Measurements from ENCODE around the gene ZBTB7B.

The ZBTB7B gene

DNA sequence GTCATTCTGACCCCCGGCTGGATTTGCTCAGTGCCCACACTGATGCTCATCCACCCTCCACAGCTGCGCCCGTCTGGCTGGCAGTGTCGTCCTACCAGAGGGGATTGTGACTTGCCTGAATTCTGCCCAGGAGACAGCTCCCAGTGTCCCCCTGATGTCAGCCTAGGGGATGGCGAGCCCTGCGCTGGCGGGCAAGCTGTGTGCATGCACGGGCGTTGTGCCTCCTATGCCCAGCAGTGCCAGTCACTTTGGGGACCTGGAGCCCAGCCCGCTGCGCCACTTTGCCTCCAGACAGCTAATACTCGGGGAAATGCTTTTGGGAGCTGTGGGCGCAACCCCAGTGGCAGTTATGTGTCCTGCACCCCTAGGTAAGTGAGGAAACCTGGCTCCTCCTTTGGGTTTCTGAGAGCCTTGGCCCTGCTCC lies 55.2 kb downstream of the ZBTB7B start:
- no peak for DNase-seq (ENCODE audit: low read depth)
- H3K4me3 ChIP-seq (ENCODE audit: control insufficient read depth, low read depth, low read length), result no peak overlapping the region
- TF ChIP-seq, protein P1, sequence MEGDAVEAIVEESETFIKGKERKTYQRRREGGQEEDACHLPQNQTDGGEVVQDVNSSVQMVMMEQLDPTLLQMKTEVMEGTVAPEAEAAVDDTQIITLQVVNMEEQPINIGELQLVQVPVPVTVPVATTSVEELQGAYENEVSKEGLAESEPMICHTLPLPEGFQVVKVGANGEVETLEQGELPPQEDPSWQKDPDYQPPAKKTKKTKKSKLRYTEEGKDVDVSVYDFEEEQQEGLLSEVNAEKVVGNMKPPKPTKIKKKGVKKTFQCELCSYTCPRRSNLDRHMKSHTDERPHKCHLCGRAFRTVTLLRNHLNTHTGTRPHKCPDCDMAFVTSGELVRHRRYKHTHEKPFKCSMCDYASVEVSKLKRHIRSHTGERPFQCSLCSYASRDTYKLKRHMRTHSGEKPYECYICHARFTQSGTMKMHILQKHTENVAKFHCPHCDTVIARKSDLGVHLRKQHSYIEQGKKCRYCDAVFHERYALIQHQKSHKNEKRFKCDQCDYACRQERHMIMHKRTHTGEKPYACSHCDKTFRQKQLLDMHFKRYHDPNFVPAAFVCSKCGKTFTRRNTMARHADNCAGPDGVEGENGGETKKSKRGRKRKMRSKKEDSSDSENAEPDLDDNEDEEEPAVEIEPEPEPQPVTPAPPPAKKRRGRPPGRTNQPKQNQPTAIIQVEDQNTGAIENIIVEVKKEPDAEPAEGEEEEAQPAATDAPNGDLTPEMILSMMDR (conservative IDR thresholded peaks at IDR 0.05; ENCODE audit: control insufficient read depth, insufficient read depth, low read depth, low read length), result no peak

DNA sequence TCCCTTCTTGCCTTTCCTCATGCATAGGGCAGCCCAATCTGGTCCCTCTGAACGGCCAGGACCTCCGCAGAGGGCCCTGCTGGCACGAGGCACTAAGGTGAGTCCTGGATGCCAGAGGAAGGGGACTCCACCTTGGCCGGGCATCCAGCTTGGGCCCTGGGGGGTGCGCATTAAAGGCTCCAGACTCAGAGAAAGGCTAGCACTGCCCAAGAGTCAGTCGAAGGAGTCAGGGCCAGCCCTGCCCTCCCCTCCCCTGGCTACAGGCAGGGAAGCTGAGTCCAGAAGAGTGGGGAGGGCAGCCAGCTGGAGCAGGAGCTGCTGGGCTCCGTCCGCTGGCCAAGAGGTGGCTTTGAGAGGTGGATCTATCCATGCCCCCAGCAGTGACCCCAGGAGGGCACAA lies 58.1 kb downstream of the ZBTB7B start:
- DNase-seq (ENCODE audit: low read depth), result no peak
- TF ChIP-seq, protein P1 (conservative IDR thresholded peaks at IDR 0.05; ENCODE audit: control insufficient read depth, insufficient read depth, low read depth, low read length), result no peak
- no peak overlapping the region for H3K4me3 ChIP-seq (ENCODE audit: control insufficient read depth, low read depth, low read length)

DNA sequence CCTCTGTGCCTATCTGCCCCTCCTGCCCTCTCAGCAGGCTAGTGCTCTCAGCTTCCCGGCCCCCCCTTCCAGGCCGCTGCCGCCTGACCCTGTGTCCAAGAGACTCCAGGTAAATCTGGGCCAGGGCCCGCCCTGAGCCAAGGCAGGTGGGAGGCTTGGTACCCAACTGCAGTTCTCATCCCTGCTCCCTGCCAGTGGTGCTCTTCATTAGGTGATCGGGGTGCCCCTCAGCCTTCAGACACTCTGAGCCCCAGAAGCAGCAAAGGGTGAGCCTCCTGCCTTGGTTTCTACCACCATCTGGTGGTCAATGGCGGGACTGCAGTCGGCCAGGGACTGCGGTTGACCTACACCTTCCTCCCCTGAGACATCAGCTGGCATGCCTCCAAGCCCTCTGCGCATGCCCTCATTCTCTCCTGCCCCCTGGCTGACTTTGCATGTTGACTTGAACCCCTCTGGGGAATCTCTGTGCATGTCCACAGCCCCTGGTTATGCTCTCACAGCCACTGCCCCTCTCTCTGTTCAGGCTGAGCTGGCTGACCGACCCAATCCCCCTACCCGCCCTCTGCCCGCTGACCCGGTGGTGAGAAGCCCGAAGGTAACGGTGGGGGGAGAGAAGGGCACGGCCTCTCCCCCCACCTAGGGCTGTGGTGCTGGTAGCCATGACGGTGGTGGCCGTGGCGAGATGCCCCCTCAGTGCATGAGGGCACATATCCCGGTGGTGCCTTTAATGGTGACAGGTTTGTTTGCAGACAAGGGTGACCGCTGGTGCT lies 59.0 kb downstream of the ZBTB7B start:
- TF ChIP-seq, protein P1 (conservative IDR thresholded peaks at IDR 0.05; ENCODE audit: control insufficient read depth, insufficient read depth, low read depth, low read length), result peak; percentile 96
- peak; percentile 85 for DNase-seq (ENCODE audit: low read depth)
- no peak overlapping the region for H3K4me3 ChIP-seq (ENCODE audit: control insufficient read depth, low read depth, low read length)

DNA sequence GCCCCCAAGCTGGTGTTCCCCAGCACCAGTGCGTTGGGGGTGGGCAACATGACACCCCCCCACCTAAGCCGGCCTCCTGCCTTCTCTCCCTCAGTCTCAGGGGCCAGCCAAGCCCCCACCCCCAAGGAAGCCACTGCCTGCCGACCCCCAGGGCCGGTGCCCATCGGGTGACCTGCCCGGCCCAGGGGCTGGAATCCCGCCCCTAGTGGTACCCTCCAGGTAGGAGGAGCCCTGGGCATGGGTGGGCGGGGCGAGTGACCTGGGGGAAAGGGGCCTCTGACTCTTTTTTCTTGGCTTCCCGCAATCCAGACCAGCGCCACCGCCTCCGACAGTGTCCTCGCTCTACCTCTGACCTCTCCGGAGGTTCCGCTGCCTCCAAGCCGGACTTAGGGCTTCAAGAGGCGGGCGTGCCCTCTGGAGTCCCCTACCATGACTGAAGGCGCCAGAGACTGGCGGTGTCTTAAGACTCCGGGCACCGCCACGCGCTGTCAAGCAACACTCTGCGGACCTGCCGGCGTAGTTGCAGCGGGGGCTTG lies 59.6 kb downstream of the ZBTB7B start:
- H3K4me3 ChIP-seq (ENCODE audit: control insufficient read depth, low read depth, low read length), result no peak overlapping the region
- no peak for DNase-seq (ENCODE audit: low read depth)
- TF ChIP-seq, protein P1 (conservative IDR thresholded peaks at IDR 0.05; ENCODE audit: control insufficient read depth, insufficient read depth, low read depth, low read length), result no peak

GRCh38 chr1:155062702-155063411 lies 60.3 kb downstream of the ZBTB7B start:
- TF ChIP-seq, protein P1 (conservative IDR thresholded peaks at IDR 0.05; ENCODE audit: control insufficient read depth, insufficient read depth, low read depth, low read length), result peak; percentile 72
- H3K4me3 ChIP-seq (ENCODE audit: control insufficient read depth, low read depth, low read length), result peak overlapping the region; percentile 86

DNA sequence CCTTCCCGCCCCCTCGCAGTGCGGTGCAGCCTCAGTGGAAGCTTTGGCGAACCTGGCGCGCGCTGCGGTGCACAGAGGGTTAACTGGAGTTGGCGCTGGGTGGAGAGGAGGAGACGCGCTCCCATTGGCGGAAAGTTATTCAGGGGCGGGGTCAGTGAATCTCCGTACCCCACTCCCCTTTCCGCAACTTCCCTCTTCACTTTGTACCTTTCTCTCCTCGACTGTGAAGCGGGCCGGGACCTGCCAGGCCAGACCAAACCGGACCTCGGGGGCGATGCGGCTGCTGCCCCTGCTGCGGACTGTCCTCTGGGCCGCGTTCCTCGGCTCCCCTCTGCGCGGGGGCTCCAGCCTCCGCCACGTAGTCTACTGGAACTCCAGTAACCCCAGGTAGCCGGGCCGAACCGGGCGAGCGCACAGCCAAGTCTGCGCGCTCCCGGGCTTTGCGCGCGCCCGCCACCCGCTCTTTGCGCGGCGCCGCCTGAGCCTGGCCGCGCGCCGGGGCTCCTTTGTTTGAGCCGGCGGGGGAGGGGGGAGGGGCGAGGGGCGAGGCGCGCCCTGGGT lies 61.0 kb downstream of the ZBTB7B start, which contains the start of gene EFNA4:
Gene EFNA4 (plus strand): TSS at position 191 of the 561 bp plus-strand sequence. CDS start 84 bp downstream, at position 275.
- peak within 1 kb of the TSS; percentile 86 for H3K4me3 ChIP-seq (ENCODE audit: control insufficient read depth, low read depth, low read length)
- TF ChIP-seq, protein P1 (conservative IDR thresholded peaks at IDR 0.05; ENCODE audit: control insufficient read depth, insufficient read depth, low read depth, low read length), result no peak
- DNase-seq (ENCODE audit: low read depth), result peak; percentile 72

More at GRCh38 chr1:155062702-155063411, 60.3 kb downstream of the ZBTB7B start:
- DNase-seq (ENCODE audit: low read depth), result peak; percentile 47

All from fibroblast of mammary gland (primary cell).